SH-SY5Y (cell line): Measurements from ENCODE around the gene RAPGEF2.

Experiments used
- GATA2 ChIP-seq: IDR thresholded peaks from 2 replicates; pipeline ENCODE4 v1.6.1; 2011; ENCODE audit warnings: mild to moderate bottlenecking, low read depth, low read length
- GATA3 ChIP-seq: IDR thresholded peaks from 2 replicates; pipeline ENCODE4 v1.6.1; 2011; ENCODE audit warnings: low read depth, mild to moderate bottlenecking, low read length, moderate library complexity

- TF ChIP-seq GATA2 (no peak), GATA3 (no peak)
These were observed 4.3 kb upstream of the RAPGEF2 start for GRCh38 chr4:159098482-159099127.
